Non-pigmented ciliary epithelial cell (primary cell): ENCODE measurements around the gene ZG16.
A peak's percentile ranks its signal among the peaks of the same experiment; 100 is the strongest.
"Not testable (repeated sequence)": the region's sequence is repeated elsewhere in the genome, so short reads cannot be mapped to it uniquely, and the experiment has no call there.

Experiments used
- DNase-seq: peaks from one replicate; pipeline ENCODE4 v3.0.0-alpha.2; 2010; ENCODE audit warnings: low read depth

ZG16 gene

GRCh38 chr16:29748760-29749149, 29.3 kb upstream of the ZG16 start:
- not testable (repeated sequence) for DNase-seq

DNA sequence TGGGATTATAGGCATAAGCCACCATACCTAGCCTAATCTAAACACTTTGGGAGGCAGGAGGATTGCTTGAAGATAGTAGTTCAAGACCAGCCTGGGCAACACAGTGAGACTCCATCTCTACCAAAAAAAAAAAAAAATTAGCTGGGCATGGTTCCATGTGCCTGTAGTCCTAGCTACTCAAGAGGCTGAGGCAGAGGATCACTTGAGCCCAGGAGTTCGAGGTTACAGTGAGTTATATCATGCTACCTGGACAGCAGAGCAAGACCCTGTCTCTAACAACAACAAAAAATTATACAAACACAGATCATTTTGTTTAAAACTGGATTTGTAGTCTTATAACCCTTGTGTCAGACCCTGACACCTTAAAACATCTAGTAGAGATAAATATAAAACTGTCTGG, 24.5 kb upstream of the ZG16 start:
- DNase-seq, result no peak

DNA sequence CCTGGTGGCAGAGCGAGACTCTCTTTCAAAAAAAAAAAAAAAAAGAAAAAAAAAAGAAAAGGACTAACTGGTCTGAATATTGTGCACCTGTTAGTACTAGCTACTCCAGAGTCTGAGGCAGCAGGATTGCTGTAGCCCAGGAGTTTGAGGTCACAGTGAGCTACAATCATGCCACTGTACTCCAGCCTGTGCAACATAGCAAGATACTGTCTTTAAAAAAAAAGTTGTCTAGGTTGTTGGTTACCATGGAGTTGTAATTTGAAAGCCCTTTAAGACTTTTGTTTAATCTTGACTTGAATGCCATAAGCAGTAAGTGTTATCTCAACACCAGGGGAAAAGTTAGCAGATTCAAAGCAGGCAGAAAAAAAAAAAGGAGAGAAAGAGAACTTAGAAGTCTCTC, 21.4 kb upstream of the ZG16 start:
- no peak for DNase-seq

DNA sequence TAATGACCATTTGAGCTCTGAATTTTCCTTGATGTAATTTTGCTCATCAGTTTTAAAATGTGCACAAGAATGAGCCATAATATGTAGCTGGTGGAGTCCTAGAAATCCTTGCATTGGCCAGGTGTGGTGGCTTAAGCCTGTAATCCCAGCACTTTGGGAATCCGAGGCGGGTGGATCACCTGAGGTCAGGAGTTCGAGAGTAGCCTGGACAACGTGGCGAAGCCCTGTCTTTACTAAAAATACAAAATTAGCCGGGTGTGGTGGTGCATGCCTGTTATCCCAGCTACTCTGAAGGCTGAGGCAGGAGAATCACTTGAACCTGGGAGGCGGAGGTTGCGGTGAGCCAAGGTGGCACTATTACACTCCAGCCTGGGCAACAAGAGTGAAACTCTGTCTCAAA, 21.0 kb upstream of the ZG16 start:
- not testable (repeated sequence) for DNase-seq

- peak; percentile 32 for DNase-seq
Observed at GRCh38 chr16:29757950-29758466, 20.0 kb upstream of the ZG16 start.

DNA sequence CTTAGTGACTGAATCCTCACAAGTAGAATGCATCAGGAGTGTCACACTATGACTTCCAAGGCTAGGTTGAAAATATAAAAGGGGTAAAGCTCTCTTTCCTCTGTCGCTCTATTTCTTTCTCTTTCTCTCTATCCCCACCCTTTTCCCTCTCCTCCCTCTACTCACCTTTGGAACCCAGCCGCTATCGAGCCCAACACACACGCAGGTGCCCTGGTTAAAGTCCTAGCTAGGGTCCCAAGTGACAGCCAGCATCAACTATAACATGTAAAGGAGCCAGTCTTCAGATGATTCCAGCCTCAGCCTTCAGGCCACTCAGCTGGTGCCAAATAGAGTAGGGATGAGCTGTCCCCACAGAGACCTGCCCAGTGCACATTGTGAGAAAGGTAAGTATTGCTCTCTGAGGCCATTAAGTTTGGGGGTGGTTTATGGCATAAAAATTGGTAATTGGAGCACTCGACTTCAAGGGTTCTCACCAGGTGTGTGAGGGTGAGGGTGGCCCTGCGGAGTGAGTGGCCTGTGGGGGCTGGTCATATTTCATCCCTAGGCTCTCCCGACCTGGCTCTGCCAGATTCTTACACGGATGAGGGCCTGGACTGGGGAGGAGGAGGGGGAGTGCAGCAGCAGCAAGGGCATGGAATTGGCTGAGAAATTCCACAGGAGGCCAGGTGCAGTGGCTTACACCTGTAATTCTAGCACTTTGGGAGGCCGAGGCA, 17.3 kb upstream of the ZG16 start:
- no peak for DNase-seq

DNA sequence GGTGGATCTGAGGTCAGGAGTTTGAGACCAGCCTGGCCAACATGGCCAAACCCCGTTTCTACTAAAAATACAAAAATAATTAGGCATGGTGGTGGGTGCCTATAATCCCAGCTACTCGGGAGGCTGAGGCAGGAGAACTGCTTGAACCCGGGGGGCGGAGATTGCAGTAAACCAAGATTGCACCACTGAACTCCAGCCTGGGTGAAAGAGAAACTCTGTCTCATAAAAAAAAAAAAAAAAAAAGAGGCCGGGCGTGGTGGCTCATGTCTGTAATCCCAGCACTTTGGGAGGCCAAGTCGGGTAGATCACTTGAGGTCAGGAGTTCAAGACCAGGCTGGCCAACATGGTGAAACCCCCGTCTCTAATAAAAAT, 16.8 kb upstream of the ZG16 start:
- not testable (repeated sequence) for DNase-seq

DNA sequence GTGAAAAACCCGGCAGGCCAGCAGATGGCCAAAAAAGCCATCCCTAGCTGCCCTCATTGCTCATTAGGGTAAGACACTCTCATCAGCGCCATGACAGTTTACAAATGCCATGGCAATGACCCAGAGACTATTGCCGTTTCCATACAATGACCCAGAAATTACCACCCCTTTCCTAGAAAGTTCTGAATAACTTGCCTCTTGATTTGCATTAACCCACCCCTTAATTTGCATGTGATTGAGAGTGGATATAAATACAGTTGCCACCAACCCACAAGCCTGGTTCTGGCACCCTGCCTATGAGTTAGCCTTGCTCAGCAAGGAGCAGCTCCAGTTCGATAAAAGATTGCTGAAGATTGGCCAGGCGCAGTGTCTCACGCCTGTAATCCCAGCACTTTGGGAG, 16.2 kb upstream of the ZG16 start:
- no peak for DNase-seq

- no peak for DNase-seq
Observed at GRCh38 chr16:29763326-29763725, 14.7 kb upstream of the ZG16 start.

DNA sequence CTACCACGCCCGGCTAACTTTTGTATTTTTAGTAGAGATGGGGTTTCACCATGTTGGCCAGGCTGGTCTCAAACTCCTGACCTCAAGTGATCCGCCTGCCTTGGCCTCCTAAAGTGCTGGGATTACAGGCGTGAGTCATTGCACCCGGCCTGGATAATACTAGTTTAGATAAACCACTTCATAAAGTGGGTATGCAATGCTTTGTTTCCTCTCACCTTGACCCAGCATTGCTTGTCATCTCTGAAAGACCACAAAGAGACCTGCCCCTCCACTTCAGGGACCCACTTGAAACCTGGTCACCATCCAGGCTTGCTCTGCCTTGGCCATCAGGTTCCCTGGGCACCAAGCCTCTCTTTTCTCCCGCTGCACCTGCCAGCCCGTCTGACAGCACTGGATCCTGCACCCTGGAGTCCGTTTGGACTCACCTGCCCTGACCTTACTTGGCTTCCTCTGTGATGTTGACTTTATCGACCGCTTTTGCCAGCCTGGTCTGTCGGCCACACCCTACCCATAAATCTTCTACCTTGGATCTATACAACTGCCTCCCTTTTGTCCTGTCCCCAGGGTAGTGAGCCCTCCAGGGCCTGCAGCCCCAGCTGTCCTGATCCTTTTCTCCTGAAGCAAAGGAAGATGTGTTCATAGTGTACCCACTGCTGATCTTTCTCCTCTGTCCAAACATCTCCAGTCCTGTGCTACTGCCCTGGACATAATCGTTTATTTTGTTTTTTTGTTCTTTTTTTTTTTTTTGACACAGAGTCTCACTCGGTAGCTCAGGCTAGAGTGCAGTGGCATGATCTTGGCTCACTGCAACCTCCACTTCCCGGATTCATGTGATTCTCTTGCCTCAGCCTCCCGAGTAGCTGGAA, 12.7 kb upstream of the ZG16 start:
- no peak for DNase-seq

DNA sequence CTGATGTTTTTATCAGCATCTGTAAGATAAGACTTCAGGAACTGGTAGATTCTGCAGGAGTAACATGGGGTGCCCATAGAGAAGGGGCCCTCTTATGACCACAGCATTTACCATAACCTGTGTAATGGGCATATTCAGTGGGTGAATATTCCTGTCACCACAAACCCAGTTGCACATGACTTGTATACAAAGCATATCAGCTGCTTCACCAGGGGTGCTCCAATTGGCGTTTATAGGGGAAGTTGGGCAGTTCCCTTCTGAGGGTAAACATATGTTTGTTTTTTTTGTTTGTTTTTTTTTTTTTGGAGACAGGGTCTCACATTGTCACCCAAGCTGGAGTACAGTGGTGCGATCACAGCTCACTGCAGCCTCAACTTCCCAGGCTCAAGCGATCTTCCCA, 11.5 kb upstream of the ZG16 start:
- DNase-seq, result no peak

DNA sequence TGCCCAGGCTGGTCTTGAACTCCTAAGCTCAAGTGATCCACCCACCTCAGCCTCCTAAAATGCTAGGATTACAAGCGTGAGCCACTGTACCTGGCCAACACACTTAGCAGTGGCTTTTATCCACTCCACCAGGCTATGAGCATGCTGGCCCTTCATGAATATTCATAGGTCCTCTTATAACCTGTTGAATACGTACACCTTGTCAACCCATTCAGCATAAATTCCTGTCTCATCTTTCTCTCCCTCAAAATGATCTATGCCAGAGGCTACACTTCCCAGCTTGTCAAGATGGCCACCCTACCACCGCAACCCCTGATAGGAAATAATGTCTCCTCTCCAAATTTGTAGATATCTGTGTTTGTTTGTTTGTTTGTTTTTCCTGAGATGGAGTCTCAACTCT, 11.0 kb upstream of the ZG16 start:
- DNase-seq, result no peak

- DNase-seq, result no peak
Observed at GRCh38 chr16:29769507-29769906, 8.5 kb upstream of the ZG16 start.

- DNase-seq, result no peak
Observed at GRCh38 chr16:29770250-29770929, 7.7 kb upstream of the ZG16 start.

GRCh38 chr16:29772330-29772729, 5.7 kb upstream of the ZG16 start:
- DNase-seq, result not testable (repeated sequence)

GRCh38 chr16:29774730-29775129, 3.3 kb upstream of the ZG16 start:
- DNase-seq, result no peak

GRCh38 chr16:29775742-29776408, 2.2 kb upstream of the ZG16 start:
- no peak for DNase-seq

DNA sequence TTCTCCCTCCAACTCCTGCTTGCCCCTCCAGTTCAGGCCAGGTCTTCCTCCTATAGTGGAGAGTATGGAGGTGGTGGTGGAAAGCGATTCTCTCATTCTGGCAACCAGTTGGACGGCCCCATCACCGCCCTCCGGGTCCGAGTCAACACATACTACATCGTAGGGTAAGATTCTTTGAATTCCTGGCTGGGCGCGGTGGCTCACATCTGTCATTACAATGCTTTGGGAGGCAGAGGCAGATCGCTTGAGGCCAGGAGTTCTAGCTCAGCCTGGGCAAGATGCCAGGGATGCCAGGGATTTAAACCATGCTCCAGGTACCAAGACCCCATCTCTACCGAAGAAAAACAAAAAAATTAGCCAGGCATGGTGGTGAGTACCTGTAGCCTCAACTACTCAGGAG, 1.4 kb downstream of the ZG16 start:
- no peak for DNase-seq

GRCh38 chr16:29783094-29783953, 5.3 kb downstream of the ZG16 start:
- not testable (repeated sequence) for DNase-seq

DNA sequence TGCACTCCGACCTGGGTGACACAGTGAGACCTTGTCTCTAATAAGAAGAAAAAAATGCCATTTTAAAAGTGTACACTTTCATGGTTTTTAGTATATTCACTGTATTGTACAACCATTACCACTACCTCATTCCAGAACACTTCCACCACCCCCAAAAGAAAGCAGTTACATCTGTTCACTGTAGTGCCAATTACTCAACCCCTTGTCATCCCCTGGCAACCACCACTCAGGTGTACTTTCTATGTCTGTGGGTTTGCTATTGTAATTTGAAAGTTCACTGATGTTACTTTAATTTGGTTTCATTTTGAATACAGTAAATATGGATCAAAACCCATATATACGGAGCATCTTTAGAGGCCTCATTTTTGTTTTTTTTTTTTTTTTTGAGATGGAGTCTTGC, 6.1 kb downstream of the ZG16 start:
- no peak for DNase-seq

DNA sequence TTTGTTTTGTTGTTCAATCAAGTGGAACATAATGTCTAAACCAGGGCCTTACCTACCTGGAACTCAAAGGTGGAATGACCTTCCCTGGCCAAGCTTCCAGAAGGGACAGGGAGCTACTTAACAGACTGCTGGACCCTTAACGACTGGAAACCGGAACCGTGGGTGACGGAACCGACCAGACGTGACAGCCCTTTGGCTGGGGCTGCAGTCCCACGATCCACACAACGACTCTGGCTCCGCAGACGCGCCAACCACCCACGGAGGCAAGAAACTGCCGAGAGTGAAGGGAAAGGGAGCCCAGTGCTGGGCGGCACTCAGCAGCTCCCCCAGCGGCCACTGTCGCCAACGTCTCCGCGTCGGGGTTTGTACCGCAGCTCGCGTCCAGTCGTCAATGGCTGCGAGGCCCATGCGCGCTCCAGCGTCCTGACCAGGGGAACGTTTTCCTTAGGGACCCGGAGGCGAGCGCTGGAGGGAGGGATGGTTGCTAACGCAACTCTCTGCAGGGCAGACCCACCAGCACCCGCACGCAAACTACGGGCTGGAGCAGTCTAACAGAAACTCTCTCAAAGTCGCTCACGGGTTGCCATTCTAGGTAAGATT, 6.9 kb downstream of the ZG16 start:
- DNase-seq, result no peak
